Tibial nerve (tissue), 4 donors: Measurements from ENCODE around the gene TPCN1.

ENCODE experiments used
- CTCF ChIP-seq, 5 experiments: fragments of 200-600 bp in 3 of 5; fragments of 450-650 bp in 2 of 5; sonication (generic) in 3 of 5; IDR thresholded peaks; one replicate each; pipeline ENCODE4 v1.5.1; 2016 to 2019; ENCODE audit warnings: antibody characterized with exemption in 5 of 5, mild to moderate bottlenecking in 3 of 5, moderate library complexity in 2 of 5
- EP300 ChIP-seq, 2 donors: sonication (generic); formaldehyde crosslinking; IDR thresholded peaks; one replicate each; pipeline ENCODE4 v1.6.1; 2017; ENCODE audit warnings: antibody characterized with exemption in 2 of 2, mild to moderate bottlenecking in 1 of 2
- POLR2A ChIP-seq, 2 donors: fragments of 450-650 bp; IDR thresholded peaks; one replicate each; pipeline ENCODE4 v1.6.1; 2017; ENCODE audit warnings: antibody characterized with exemption in 2 of 2, mild to moderate bottlenecking in 2 of 2, moderate library complexity in 2 of 2

GRCh38 chr12:113269257-113269943 lies 48.1 kb downstream of the TPCN1 start:
- TF ChIP-seq CTCF (IDR thresholded peaks at IDR 0.05): no peak
- no peak for TF ChIP-seq POLR2A (IDR thresholded peaks at IDR 0.05)
- no peak for TF ChIP-seq EP300 (IDR thresholded peaks at IDR 0.05)
